Neural cell (in vitro differentiated cells): ENCODE measurements around the gene PPME1.

Experiments used
- CTCF ChIP-seq: fragments of 450-650 bp; IDR thresholded peaks from 2 replicates; pipeline ENCODE4 v1.5.1; 2014; ENCODE audit warnings: antibody characterized with exemption, mild to moderate bottlenecking, moderate library complexity; ENCODE audit not compliant: poor library complexity, severe bottlenecking
- EP300 ChIP-seq: fragments of 450-650 bp; conservative IDR thresholded peaks from 2 replicates; pipeline ENCODE4 v1.6.1; 2014; ENCODE audit warnings: antibody characterized with exemption, mild to moderate bottlenecking, moderate library complexity; ENCODE audit not compliant: poor library complexity, severe bottlenecking
- EZH2 ChIP-seq: fragments of 200-600, 300-800 bp; shearing (Covaris generic), sonication (generic); IDR thresholded peaks from 2 replicates; pipeline ENCODE4 v1.6.1; 2014; ENCODE audit warnings: antibody characterized with exemption, low read length, borderline replicate concordance, mild to moderate bottlenecking; ENCODE audit not compliant: insufficient read depth, poor library complexity, severe bottlenecking
- POLR2AphosphoS5 ChIP-seq: IDR thresholded peaks from 2 replicates; pipeline ENCODE4 v1.6.1; 2012
- REST ChIP-seq: IDR thresholded peaks from 2 replicates; pipeline ENCODE4 v1.6.1; 2012; ENCODE audit warnings: borderline replicate concordance
- TAF1 ChIP-seq: IDR thresholded peaks from 2 replicates; pipeline ENCODE4 v1.6.1; 2012; ENCODE audit warnings: low read depth

DNA sequence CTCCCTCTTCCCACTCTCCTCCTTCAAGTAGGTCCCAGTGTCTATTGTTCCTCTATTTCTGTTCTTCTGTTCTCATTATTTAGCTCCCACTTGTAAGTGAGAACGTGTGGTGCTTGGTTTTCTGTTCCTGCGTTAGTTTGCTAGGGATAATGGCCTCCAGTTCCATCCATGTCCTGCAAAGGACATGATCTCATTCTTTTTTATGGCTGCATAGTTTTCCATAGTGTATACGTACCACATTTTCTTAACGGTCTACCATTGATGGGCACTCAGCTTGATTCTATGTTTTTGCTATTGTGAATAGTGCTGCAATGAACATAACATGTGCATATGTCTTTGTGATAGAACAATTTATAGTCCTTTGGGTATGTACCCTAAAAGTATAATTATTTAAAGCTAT lies 26.5 kb upstream of the PPME1 start:
- TF ChIP-seq EZH2 (no peak), CTCF (no peak), POLR2AphosphoS5 (no peak), REST (no peak), EP300 (no peak), TAF1 (no peak)
